Caco-2 (cell line): ENCODE data around the gene CPT1B. TPM values are rescaled to one million over a fixed set of nuclear protein-coding genes. Genes with fewer than 3 reads are reported as not detected.
A peak's percentile ranks its signal among the peaks of the same experiment; 100 is the strongest.

Experiments used
- BruUV-seq: library from RNA; stranded (reverse); fragments of 400-500 nt; replicated peaks from 2 replicates; lab custom pipeline; 2021; lab: Mats Ljungman, UMichigan
- CTCF ChIA-PET: fragments of 300-600 bp; sonication (Branson Sonifier 250); formaldehyde crosslinking; loops from one replicate; lab custom pipeline; 2022; ENCODE audit warnings: antibody characterized with exemption; lab: Charles Lee
- POLR2A ChIA-PET: fragments of 300-600 bp; sonication (Branson Sonifier 250); formaldehyde crosslinking; loops from one replicate; lab custom pipeline; 2022; ENCODE audit warnings: antibody characterized with exemption; lab: Charles Lee
- DNase-seq, 2 experiments: peaks; one replicate each; pipeline versions ENCODE4 v3.0.0 to v3.0.0-alpha.2; 2020 to 2022
- H3K27me3 ChIP-seq: replicated peaks from 2 replicates; pipeline ENCODE4 v1.6.0; 2011; ENCODE audit warnings: low read length; ENCODE audit not compliant: control insufficient read depth, insufficient read depth
- H3K36me3 ChIP-seq: 2 replicates; pipeline ENCODE4 v1.5.1; 2011; ENCODE audit warnings: low read length; ENCODE audit not compliant: control insufficient read depth, insufficient read depth
- H3K4me1 ChIP-seq: fragments of 250-450 bp; sonication (Bioruptor Pico); 2 replicates; pipeline ENCODE4 v1.5.1; 2020; ENCODE audit warnings: mild to moderate bottlenecking
- H3K4me3 ChIP-seq: 2 replicates; pipeline ENCODE4 v1.5.1; 2011; ENCODE audit warnings: low read depth, mild to moderate bottlenecking, control low read depth, low read length
- H3K9me3 ChIP-seq: fragments of 250-450 bp; sonication (Bioruptor Pico); 2 replicates; pipeline ENCODE4 v1.5.1; 2020; ENCODE audit warnings: mild to moderate bottlenecking, moderate library complexity
- H3K27ac Mint-ChIP-seq: one replicate; pipeline ENCODE4 v1.8.0; 2022; ENCODE audit warnings: mixed read lengths; ENCODE audit not compliant: unreplicated experiment
- H3K27me3 Mint-ChIP-seq: one replicate; pipeline ENCODE4 v1.8.0; 2022; ENCODE audit warnings: mixed read lengths; ENCODE audit not compliant: insufficient read depth, unreplicated experiment
- H3K36me3 Mint-ChIP-seq: one replicate; pipeline ENCODE4 v1.8.0; 2022; ENCODE audit warnings: mild to moderate bottlenecking, mixed read lengths; ENCODE audit not compliant: insufficient read depth, unreplicated experiment
- H3K4me1 Mint-ChIP-seq: one replicate; pipeline ENCODE4 v1.8.0; 2022; ENCODE audit warnings: low read depth, mixed read lengths; ENCODE audit not compliant: unreplicated experiment
- H3K4me3 Mint-ChIP-seq: one replicate; pipeline ENCODE4 v1.8.0; 2022; ENCODE audit warnings: mild to moderate bottlenecking, moderate library complexity, mixed read lengths; ENCODE audit not compliant: unreplicated experiment
- H3K9me3 Mint-ChIP-seq: one replicate; pipeline ENCODE4 v1.8.0; 2022; ENCODE audit warnings: mixed read lengths; ENCODE audit not compliant: unreplicated experiment
- intact Hi-C: fragments of 100-400 bp; cut with micrococcal nuclease; formaldehyde crosslinking; loops from one replicate; pipeline ENCODE4 v1.10.0; 2022; ENCODE audit not compliant: unreplicated experiment
- total RNA-seq: library from RNA; stranded (reverse); gene quantifications from 2 replicates; pipeline ENCODE4 v1.2.3, GENCODE V29; 2022
- TF ChIP-seq, protein P1 (sequence below), 2 experiments: fragments of 200-600 bp in 1 of 2; IDR thresholded peaks; 1 replicate in 1 of 2; 2 replicates in 1 of 2; pipeline versions ENCODE4 v1.5.1 to v1.8.0; 2011 to 2022; ENCODE audit warnings: antibody characterized with exemption in 1 of 2, control low read depth in 1 of 2, inconsistent platforms in 1 of 2, low read depth in 1 of 2, low read length in 1 of 2, mild to moderate bottlenecking in 1 of 2, moderate library complexity in 1 of 2; ENCODE audit not compliant: insufficient read depth in 1 of 2, severe bottlenecking in 1 of 2, unreplicated experiment in 1 of 2

Gene CPT1B
- total RNA-seq, 1 experiment from 2014 or later, result 19.8 TPM

DNA sequence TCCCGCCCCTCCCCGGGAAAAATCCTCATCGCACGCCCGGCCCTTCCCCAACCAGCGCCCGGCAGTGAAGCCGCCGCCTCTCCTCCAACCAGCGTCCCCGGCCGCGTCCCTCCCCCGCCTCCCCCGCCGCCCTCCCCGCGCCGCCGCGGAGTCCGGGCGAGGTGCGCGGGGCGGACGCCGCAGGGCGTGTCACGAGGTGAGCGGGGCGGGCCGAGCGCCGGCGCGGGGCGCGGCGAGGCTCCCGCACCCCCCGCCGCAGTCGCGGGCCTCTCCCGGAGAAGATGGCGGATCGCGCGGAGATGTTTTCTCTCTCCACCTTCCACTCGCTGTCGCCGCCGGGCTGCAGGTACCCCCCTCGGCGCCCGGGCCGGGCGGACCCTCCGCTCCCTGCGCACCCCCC lies 22.3 kb upstream of the CPT1B start, which contains the start of gene MAPK8IP2:
MAPK8IP2 (plus strand) TSS at position 256 of the 400 bp plus-strand sequence; CDS start at position 282, 26 bp downstream.
- CTCF ChIA-PET, result no interaction called here
- Mint-ChIP-seq H3K9me3 (no peaks in the 10 kb centered on the region), H3K4me3 (peak within 1 kb of the TSS; percentile 74), H3K27me3 (peaks cover 7% of the 10 kb centered on the region), H3K4me1 (peaks cover 7% of the 10 kb centered on the region), H3K36me3 (no peaks in the 10 kb centered on the region), H3K27ac (peak within 1 kb of the TSS; percentile 51)
- BruUV-seq, result no TSS peak
- POLR2A ChIA-PET, result no interaction called here
- DNase-seq, result peak; percentile 42 to 48
- H3K4me3 ChIP-seq, result peak within 1 kb of the TSS; percentile 34
- H3K9me3 ChIP-seq, result no peaks in the 10 kb centered on the region
- no peaks in the 10 kb centered on the region for H3K27me3 ChIP-seq
- TF ChIP-seq, protein P1, sequence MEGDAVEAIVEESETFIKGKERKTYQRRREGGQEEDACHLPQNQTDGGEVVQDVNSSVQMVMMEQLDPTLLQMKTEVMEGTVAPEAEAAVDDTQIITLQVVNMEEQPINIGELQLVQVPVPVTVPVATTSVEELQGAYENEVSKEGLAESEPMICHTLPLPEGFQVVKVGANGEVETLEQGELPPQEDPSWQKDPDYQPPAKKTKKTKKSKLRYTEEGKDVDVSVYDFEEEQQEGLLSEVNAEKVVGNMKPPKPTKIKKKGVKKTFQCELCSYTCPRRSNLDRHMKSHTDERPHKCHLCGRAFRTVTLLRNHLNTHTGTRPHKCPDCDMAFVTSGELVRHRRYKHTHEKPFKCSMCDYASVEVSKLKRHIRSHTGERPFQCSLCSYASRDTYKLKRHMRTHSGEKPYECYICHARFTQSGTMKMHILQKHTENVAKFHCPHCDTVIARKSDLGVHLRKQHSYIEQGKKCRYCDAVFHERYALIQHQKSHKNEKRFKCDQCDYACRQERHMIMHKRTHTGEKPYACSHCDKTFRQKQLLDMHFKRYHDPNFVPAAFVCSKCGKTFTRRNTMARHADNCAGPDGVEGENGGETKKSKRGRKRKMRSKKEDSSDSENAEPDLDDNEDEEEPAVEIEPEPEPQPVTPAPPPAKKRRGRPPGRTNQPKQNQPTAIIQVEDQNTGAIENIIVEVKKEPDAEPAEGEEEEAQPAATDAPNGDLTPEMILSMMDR (IDR thresholded peaks at IDR 0.05; ENCODE audit: insufficient read depth in 1 of 2, low read depth in 1 of 2, low read length in 1 of 2, severe bottlenecking in 1 of 2, unreplicated experiment in 1 of 2), result no peak
- intact Hi-C loops, result no loop called here
- H3K4me1 ChIP-seq, result peaks cover 5% of the 10 kb centered on the region
- no peaks in the 10 kb centered on the region for H3K36me3 ChIP-seq

DNA sequence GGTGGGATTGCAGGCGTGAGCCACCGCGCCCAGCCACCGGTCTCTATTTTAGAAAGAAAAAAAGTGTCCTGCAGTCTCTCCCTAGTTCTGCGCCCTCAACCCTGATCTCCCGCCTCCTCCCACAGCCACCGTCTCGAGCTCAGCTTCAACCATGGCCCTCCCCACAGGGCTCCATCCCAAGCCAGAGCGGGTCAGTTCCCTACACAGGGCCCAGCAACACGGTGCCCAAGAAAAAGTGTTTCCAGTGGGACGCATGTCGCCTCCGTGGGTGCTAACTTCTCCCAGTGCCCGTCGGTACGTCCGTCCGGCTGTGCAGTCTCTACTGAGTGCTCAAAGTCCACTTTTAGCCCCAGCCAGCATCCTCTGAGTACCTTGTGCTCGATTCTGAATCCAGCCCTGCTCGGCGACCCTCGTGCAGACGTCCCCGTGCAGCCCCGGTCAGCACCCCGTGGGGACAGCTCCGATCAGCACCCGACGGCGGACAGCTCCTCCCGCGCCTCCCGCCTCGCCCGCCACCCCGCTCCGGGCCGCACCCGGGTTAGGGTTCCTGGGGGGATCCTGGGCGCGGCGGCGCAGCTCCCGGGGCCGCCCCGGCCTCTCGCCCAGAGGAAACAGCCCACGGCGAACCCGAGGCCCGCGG lies 21.7 kb upstream of the CPT1B start:
- Mint-ChIP-seq H3K4me1 (peaks cover 7% of the 10 kb centered on the region), H3K4me3 (peak overlapping the region; percentile 74), H3K9me3 (no peaks in the 10 kb centered on the region), H3K36me3 (no peaks in the 10 kb centered on the region), H3K27ac (peak overlapping the region; percentile 51), H3K27me3 (peaks cover 7% of the 10 kb centered on the region)
- no peaks in the 10 kb centered on the region for H3K9me3 ChIP-seq
- no TSS peak for BruUV-seq
- CTCF ChIA-PET, result interaction anchor here (0.6 kb wide), 1 partner anchor 160 kb away, joined by 4 read pairs; no protein-coding TSS in a partner anchor
- TF ChIP-seq, protein P1 (IDR thresholded peaks at IDR 0.05; ENCODE audit: insufficient read depth in 1 of 2, low read depth in 1 of 2, low read length in 1 of 2, severe bottlenecking in 1 of 2, unreplicated experiment in 1 of 2), result no peak
- H3K4me3 ChIP-seq, result peak overlapping the region; percentile 34
- POLR2A ChIA-PET, result no interaction called here
- DNase-seq, result peak; percentile 62 to 87
- H3K36me3 ChIP-seq, result no peaks in the 10 kb centered on the region
- peaks cover 5% of the 10 kb centered on the region for H3K4me1 ChIP-seq
- no peaks in the 10 kb centered on the region for H3K27me3 ChIP-seq
- intact Hi-C loops, result no loop called here

DNA sequence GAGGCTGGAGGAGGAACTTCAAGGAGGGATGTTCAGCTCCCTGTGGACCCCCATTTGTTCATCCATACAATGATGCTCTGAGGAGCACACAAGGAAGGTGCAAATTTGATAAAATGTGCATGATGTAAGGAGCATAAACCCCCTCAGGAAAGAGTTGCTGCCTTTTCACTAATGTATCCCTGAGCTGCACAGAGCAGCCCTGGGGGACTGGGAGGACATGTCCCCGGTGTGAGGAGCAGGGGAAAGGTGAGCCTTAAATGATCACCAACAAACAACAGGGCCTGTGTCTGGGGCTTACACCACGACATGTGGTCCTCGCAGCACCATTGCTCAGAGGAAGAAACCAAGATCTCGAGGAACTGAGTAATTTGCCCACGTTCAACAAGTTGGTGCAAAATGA lies 18.9 kb upstream of the CPT1B start:
- H3K4me1 ChIP-seq, result peaks cover 5% of the 10 kb centered on the region
- no peak for DNase-seq
- no peak overlapping the region for H3K4me3 Mint-ChIP-seq
- H3K36me3 ChIP-seq, result no peaks in the 10 kb centered on the region
- no peaks in the 10 kb centered on the region for H3K36me3 Mint-ChIP-seq
- CTCF ChIA-PET, result no interaction called here
- BruUV-seq, result no TSS peak
- intact Hi-C loops, result no loop called here
- TF ChIP-seq, protein P1 (IDR thresholded peaks at IDR 0.05; ENCODE audit: insufficient read depth in 1 of 2, low read depth in 1 of 2, low read length in 1 of 2, severe bottlenecking in 1 of 2, unreplicated experiment in 1 of 2), result no peak
- peaks cover 7% of the 10 kb centered on the region for H3K4me1 Mint-ChIP-seq
- POLR2A ChIA-PET, result no interaction called here
- H3K4me3 ChIP-seq, result no peak overlapping the region
- H3K27me3 Mint-ChIP-seq, result peaks cover 7% of the 10 kb centered on the region
- no peak overlapping the region for H3K27ac Mint-ChIP-seq
- no peaks in the 10 kb centered on the region for H3K9me3 ChIP-seq
- no peaks in the 10 kb centered on the region for H3K9me3 Mint-ChIP-seq
- no peaks in the 10 kb centered on the region for H3K27me3 ChIP-seq
